K562 (cell line): Measurements from ENCODE around the gene C1orf105. TPM values are rescaled to one million over a fixed set of nuclear protein-coding genes. Genes with fewer than 3 reads are reported as not detected.
A peak's percentile ranks its signal among the peaks of the same experiment; 100 is the strongest.
"Not testable (repeated sequence)": the region's sequence is repeated elsewhere in the genome, so short reads cannot be mapped to it uniquely, and the experiment has no call there.

ENCODE experiments used
- ATAC-seq: fragments of 200-7000 bp; cut with Tn5 transposase; 3 replicates; pipeline ENCODE4 v1.9.1; 2020; ENCODE audit warnings: moderate library complexity
- BruUV-seq: library from RNA; stranded (reverse); fragments of 400-500 nt; replicated peaks from 2 replicates; lab custom pipeline; 2021; lab: Mats Ljungman, UMichigan
- CTCF ChIA-PET: fragments of 300-600 bp; formaldehyde crosslinking; extraction: SDS; loops from one replicate; lab custom pipeline; 2021; ENCODE audit warnings: low intra/inter-chr PET ratio; lab: Yijun Ruan, JAX
- POLR2A ChIA-PET: fragments of 300-600, 350-650 bp; sonication (Branson Sonifier 250); formaldehyde crosslinking; extraction: SDS; loops from one replicate; lab custom pipeline; 2021; ENCODE audit warnings: antibody characterized with exemption, inconsistent platforms; lab: Yijun Ruan, JAX
- DNase-seq, 4 experiments: peaks; one replicate each; pipeline versions ENCODE4 v3.0.0 to v3.0.0-alpha.2; 2011 to 2018; ENCODE audit warnings: low spot score in 3 of 4, mixed read lengths in 3 of 4; ENCODE audit errors: extremely low read depth in 1 of 4
- FAIRE-seq: peaks from 2 replicates; lab custom pipeline; 2011; peaks lifted over from hg19 to GRCh38; lab: Jason Lieb, UNC
- H2AFZ ChIP-seq: 2 replicates; pipeline ENCODE4 v1.6.0; 2011; ENCODE audit warnings: low read depth, low read length, control low read depth, inconsistent platforms
- H3K27ac ChIP-seq: fragments of 200-600 bp; 3 replicates; pipeline ENCODE4 v1.8.0; 2011; ENCODE audit warnings: low read depth, mild to moderate bottlenecking, control low read depth, inconsistent platforms, low read length, moderate library complexity, mixed read lengths; ENCODE audit errors: extremely low read depth
- H3K27me3 ChIP-seq, 2 experiments: fragments of 300-600 bp in 1 of 2; 2 replicates in 1 of 2; 3 replicates in 1 of 2; pipeline versions ENCODE4 v1.6.0 to v1.8.0; 2011; ENCODE audit warnings: inconsistent platforms in 2 of 2, low read length in 2 of 2, mild to moderate bottlenecking in 1 of 2, mixed read lengths in 1 of 2, moderate library complexity in 1 of 2; ENCODE audit not compliant: control insufficient read depth in 2 of 2, insufficient read depth in 2 of 2
- H3K36me3 ChIP-seq: fragments of 300-600 bp; 3 replicates; pipeline ENCODE4 v1.8.0; 2011; ENCODE audit warnings: mild to moderate bottlenecking, low read length, inconsistent platforms; ENCODE audit not compliant: control insufficient read depth, insufficient read depth
- H3K4me1 ChIP-seq, 2 experiments: fragments of 200-600 bp in 1 of 2; replicated peaks in 1 of 2; 2 replicates in 1 of 2; 3 replicates in 1 of 2; pipeline versions ENCODE4 v1.5.1 to v1.8.0; 2011; ENCODE audit warnings: inconsistent platforms in 2 of 2, low read length in 2 of 2, mild to moderate bottlenecking in 1 of 2, mixed read lengths in 1 of 2, moderate library complexity in 1 of 2; ENCODE audit not compliant: control insufficient read depth in 2 of 2, insufficient read depth in 2 of 2
- H3K4me2 ChIP-seq: 2 replicates; pipeline ENCODE4 v1.6.1; 2011; ENCODE audit warnings: low read length, control low read depth, inconsistent platforms, mixed read lengths; ENCODE audit not compliant: insufficient read depth
- H3K4me3 ChIP-seq: fragments of 200-600 bp; sonication (generic), shearing (Covaris generic); 2 replicates; pipeline ENCODE4 v1.5.1; 2016; ENCODE audit warnings: control low read depth, inconsistent platforms
- H3K79me2 ChIP-seq: fragments of 200-600 bp; 3 replicates; pipeline ENCODE4 v1.8.0; 2011; ENCODE audit warnings: low read length, inconsistent platforms; ENCODE audit not compliant: control insufficient read depth, insufficient read depth
- H3K9ac ChIP-seq, 2 experiments: 2 replicates each; pipeline versions ENCODE4 v1.6.0 to v1.6.1; 2011; ENCODE audit warnings: low read depth in 2 of 2, low read length in 2 of 2, control low read depth in 1 of 2, inconsistent platforms in 1 of 2, mild to moderate bottlenecking in 1 of 2, mixed read lengths in 1 of 2; ENCODE audit not compliant: insufficient read depth in 1 of 2
- H3K9me1 ChIP-seq: one replicate; pipeline ENCODE4 v1.6.0; 2011; ENCODE audit warnings: inconsistent platforms, mild to moderate bottlenecking, low read length, moderate library complexity; ENCODE audit not compliant: control insufficient read depth, insufficient read depth
- H3K9me3 ChIP-seq: replicated peaks from 2 replicates; pipeline ENCODE4 v1.5.1; 2011; ENCODE audit warnings: low read depth, low read length, inconsistent platforms; ENCODE audit not compliant: control insufficient read depth, insufficient read depth
- H4K20me1 ChIP-seq: replicated peaks from 2 replicates; pipeline ENCODE4 v1.6.1; 2011; ENCODE audit warnings: low read length, inconsistent platforms, mixed read lengths; ENCODE audit not compliant: control insufficient read depth, insufficient read depth
- BACH1 ChIP-seq: fragments of 200-800 bp; sonication (Bioruptor generic); IDR thresholded peaks from 2 replicates; pipeline ENCODE4 v1.6.1; 2016; ENCODE audit warnings: missing genetic modification characterization, missing compliant biosample characterization
- BCOR ChIP-seq: fragments of 450-650 bp; IDR thresholded peaks from 2 replicates; pipeline ENCODE4 v1.6.1; 2016
- FOXA3 ChIP-seq, 2 experiments: fragments of 450-650 bp in 1 of 2; sonication (generic) in 1 of 2; formaldehyde crosslinking; IDR thresholded peaks in 1 of 2; conservative IDR thresholded peaks in 1 of 2; 2 replicates each; pipeline versions ENCODE4 v1.4.0 to v1.8.0; 2020 to 2022; ENCODE audit warnings: mild to moderate bottlenecking in 2 of 2, missing genetic modification reagents in 1 of 2
- LEF1 ChIP-seq: fragments of 450-650 bp; IDR thresholded peaks from 2 replicates; pipeline ENCODE4 v1.6.1; 2016; ENCODE audit warnings: mild to moderate bottlenecking
- TEAD4 ChIP-seq, 2 experiments: sonication (generic) in 1 of 2; formaldehyde crosslinking in 1 of 2; IDR thresholded peaks; 2 replicates each; pipeline versions ENCODE4 v1.6.1 to v1.8.0; 2012 to 2022; ENCODE audit warnings: borderline replicate concordance in 1 of 2, inconsistent platforms in 1 of 2, low read length in 1 of 2, mild to moderate bottlenecking in 1 of 2, missing genetic modification reagents in 1 of 2
- XRCC4 ChIP-seq: IDR thresholded peaks from one replicate; pipeline ENCODE4 v1.6.1; 2011; ENCODE audit not compliant: insufficient read depth, insufficient read length; ENCODE audit errors: extremely low read depth
- ZNF12 ChIP-seq: sonication (generic); formaldehyde crosslinking; IDR thresholded peaks from 2 replicates; pipeline ENCODE4 v1.4.0; 2020; ENCODE audit warnings: mild to moderate bottlenecking, missing genetic modification reagents
- ZNF146 ChIP-seq: IDR thresholded peaks from one replicate; pipeline ENCODE4 v1.6.1; 2018; ENCODE audit warnings: missing compliant biosample characterization; ENCODE audit not compliant: unreplicated experiment
- ZNF75A ChIP-seq: fragments of 450-650 bp; formaldehyde crosslinking; IDR thresholded peaks from 2 replicates; pipeline ENCODE4 v1.4.0; 2020; ENCODE audit warnings: mild to moderate bottlenecking
- WGBS: fragments of 100-300 bp; shearing (Covaris generic); methylation state at CpG from one replicate; pipeline ENCODE4 v1.1.6; 2016; ENCODE audit warnings: low coverage, mixed read lengths; ENCODE audit not compliant: insufficient coverage; ENCODE audit errors: missing lambda C conversion rate; 5-methylcytosine and 5-hydroxymethylcytosine counted together
- in situ Hi-C: fragments of 300-500 bp; cut with MboI; formaldehyde crosslinking; loops from 4 replicates; pipeline ENCODE4 v1.15.0; 2018; ENCODE audit warnings: inconsistent platforms, mixed read lengths
- intact Hi-C: fragments of 100-400 bp; cut with micrococcal nuclease; formaldehyde crosslinking; loops from 2 replicates; pipeline ENCODE4 v1.14.2; 2022
- polyA plus RNA-seq, 8 experiments: library from polyadenylated mRNA; depleted of rRNA in 4 of 8; stranded (reverse) in 5 of 8; unstranded in 3 of 8; fragments of >200 nt; fragmentation: Nextera tagmentation in 2 of 8; fragmentation: Illumina TruSeq in 1 of 8; extraction: Ambion mirVana in 2 of 8; extraction: Trizol in 1 of 8; gene quantifications; 2 replicates each; pipeline versions ENCODE4 v1.2.1 to v1.2.3, GENCODE V29; 2011 to 2014; ENCODE audit warnings: inconsistent platforms in 1 of 8, missing spikeins in 1 of 8
- total RNA-seq, 7 experiments: library from RNA; depleted of rRNA in 6 of 7; stranded (reverse); fragments of >200 nt in 6 of 7; fragmentation: Illumina TruSeq in 2 of 7; extraction: Trizol in 2 of 7; gene quantifications; 2 replicates each; pipeline versions ENCODE4 v1.2.1 to v1.2.3, GENCODE V29; 2011 to 2021; ENCODE audit warnings: low replicate concordance in 1 of 7
- TF ChIP-seq, protein P1 (sequence below), 3 experiments: fragments of 200-800 bp in 1 of 3; sonication (Bioruptor generic) in 1 of 3; sonication (generic) in 1 of 3; formaldehyde crosslinking in 1 of 3; IDR thresholded peaks; 2 replicates each; pipeline versions ENCODE4 v1.6.1 to v1.8.0; 2016 to 2022; ENCODE audit warnings: mild to moderate bottlenecking in 2 of 3, missing compliant biosample characterization in 2 of 3, missing genetic modification characterization in 2 of 3, missing genetic modification reagents in 1 of 3

C1orf105 gene
- total and polyA plus RNA-seq, 9 of the 15 experiments (the other 6 are each of a cell fraction or from before 2014, with no cell fraction given) = 0.08 TPM; not detected in 8

DNA sequence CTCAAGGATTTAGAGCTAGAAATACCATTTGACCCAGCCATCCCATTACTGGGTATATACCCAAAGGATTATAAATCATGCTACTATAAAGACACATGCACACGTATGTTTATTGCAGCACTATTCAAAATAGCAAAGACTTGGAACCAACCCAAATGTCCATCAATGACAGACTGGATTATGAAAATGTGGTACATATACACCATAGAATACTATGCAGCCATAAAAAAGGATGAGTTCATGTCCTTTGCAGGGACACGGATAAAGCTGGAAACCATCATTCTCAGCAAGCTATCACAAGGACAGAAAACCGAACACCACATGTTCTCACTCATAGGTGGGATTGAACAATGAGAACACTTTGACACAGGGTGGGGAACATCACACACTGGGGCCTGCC lies 16.7 kb downstream of the C1orf105 start:
- H3K4me3 ChIP-seq, FAIRE-seq, ATAC-seq, DNase-seq, POLR2A ChIA-PET, intact Hi-C loops, H3K9me3 ChIP-seq, H3K4me2 ChIP-seq, H2AFZ ChIP-seq, H3K27ac ChIP-seq, H3K9me1 ChIP-seq, H3K27me3 ChIP-seq, H3K9ac ChIP-seq, in situ Hi-C loops, CTCF ChIA-PET, BruUV-seq, H4K20me1 ChIP-seq: not testable (repeated sequence)
- Histone ChIP-seq H3K36me3 (peaks cover 21% of the 10 kb centered on the region; the same call in 2 of the 3 replicates), H3K79me2 (peaks cover 21% of the 10 kb centered on the region), H3K4me1 (peaks cover 6 to 20% of the 10 kb centered on the region in 2 experiments)
- WGBS = 39% methylated on average over 3 of the region's 3 CpGs
- TF ChIP-seq ZNF146 (CRISPR knock-in tag) (peak; percentile 94), BCOR (peak; percentile 44; the same call in 1 of the 2 replicates)

DNA sequence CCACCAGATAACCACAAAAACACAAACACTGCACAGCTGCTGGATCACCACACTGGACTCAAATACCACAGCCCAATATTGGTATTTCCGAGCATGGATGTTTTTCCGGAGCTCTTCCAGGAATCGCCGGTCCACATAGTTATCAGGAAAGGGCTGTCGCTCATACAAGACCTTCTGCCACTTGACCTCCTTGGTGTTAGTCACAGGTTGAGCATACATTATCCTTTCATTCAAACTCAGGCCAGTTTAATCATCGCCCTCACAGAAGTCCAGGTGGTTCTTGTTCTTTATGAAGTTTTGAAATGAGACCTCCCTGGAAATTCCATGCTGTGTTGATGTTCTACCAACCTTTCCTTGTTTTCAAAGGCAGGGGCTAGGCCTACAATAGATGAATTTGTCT lies 21.9 kb downstream of the C1orf105 start:
- Histone ChIP-seq H3K9me1 (no peaks in the 10 kb centered on the region), H3K4me2 (peak overlapping the region; percentile 84), H3K36me3 (peaks cover 22% of the 10 kb centered on the region; the same call in 2 of the 3 replicates), H4K20me1 (0 out of 2 replicates have a peak, but pooled peaks cover 6% of the 10 kb centered on the region), H3K4me3 (peak overlapping the region; percentile 80), H3K27me3 (no peaks in the 10 kb centered on the region), H2AFZ (no peak overlapping the region), H3K9ac (peak overlapping the region; percentile 14 to 92; a peak in 2 of 4 replicates), H3K4me1 (peaks cover 22 to 32% of the 10 kb centered on the region in 2 experiments), H3K79me2 (peaks cover 38% of the 10 kb centered on the region), H3K27ac (peak overlapping the region; percentile 51; the same call in 2 of the 3 replicates), H3K9me3 (no peaks in the 10 kb centered on the region)
- DNase-seq (peak in 3 of 4 experiments; percentile 39 to 93 (median 82)), ATAC-seq (peak; percentile 66), FAIRE-seq (peak; percentile 95)
- BruUV-seq = no TSS peak
- ChIA-PET POLR2A (interaction anchor here (1.1 to 1.8 kb wide), 2 partner anchors 10 to 25 kb away, joined by 3 to 7 read pairs; no protein-coding TSS in a partner anchor), CTCF (interaction anchor here (1.1 kb wide), 1 partner anchor 10 kb away, joined by 3 read pairs; no protein-coding TSS in a partner anchor)
- in situ Hi-C loops (no loop called here), intact Hi-C loops (no loop called here)
- 1% methylated on average over 6 of the region's 6 CpGs for WGBS
- no peak for TF ChIP-seq XRCC4
- peak in 1 of 2 experiments; percentile 51; a peak in 2 of 4 replicates for TF ChIP-seq FOXA3 (CRISPR knock-in tag; conservative IDR thresholded peaks at IDR 0.05 in 1 of 2, IDR thresholded peaks at IDR 0.05 in 1 of 2)
- 0 out of 2 replicates have a peak, but pooled peaks have one; percentile 56 for TF ChIP-seq LEF1
- TF ChIP-seq BACH1 (tag) = no peak
- TF ChIP-seq TEAD4 (IDR thresholded peaks at IDR 0.05; ENCODE audit: low read length) = peak; percentile 93
- no peak for TF ChIP-seq TEAD4 (CRISPR knock-in tag; IDR thresholded peaks at IDR 0.05; ENCODE audit: borderline replicate concordance)
- TF ChIP-seq, protein P1, sequence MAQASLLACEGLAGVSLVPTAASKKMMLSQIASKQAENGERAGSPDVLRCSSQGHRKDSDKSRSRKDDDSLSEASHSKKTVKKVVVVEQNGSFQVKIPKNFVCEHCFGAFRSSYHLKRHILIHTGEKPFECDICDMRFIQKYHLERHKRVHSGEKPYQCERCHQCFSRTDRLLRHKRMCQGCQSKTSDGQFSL (CRISPR knock-in tag; IDR thresholded peaks at IDR 0.05) = no peak
- TF ChIP-seq, protein P1 (tag; IDR thresholded peaks at IDR 0.05) = no peak
- TF ChIP-seq ZNF75A = no peak
- TF ChIP-seq ZNF12 (CRISPR knock-in tag) = no peak
